Dedifferentiated amniotic fluid mesenchymal stem cell (primary cell): ENCODE data around the gene SLC50A1.

Experiments
- DNase-seq: peaks from one replicate; pipeline ENCODE4 v3.0.0-alpha.2; 2016; ENCODE audit errors: extremely low spot score

Gene SLC50A1

DNA sequence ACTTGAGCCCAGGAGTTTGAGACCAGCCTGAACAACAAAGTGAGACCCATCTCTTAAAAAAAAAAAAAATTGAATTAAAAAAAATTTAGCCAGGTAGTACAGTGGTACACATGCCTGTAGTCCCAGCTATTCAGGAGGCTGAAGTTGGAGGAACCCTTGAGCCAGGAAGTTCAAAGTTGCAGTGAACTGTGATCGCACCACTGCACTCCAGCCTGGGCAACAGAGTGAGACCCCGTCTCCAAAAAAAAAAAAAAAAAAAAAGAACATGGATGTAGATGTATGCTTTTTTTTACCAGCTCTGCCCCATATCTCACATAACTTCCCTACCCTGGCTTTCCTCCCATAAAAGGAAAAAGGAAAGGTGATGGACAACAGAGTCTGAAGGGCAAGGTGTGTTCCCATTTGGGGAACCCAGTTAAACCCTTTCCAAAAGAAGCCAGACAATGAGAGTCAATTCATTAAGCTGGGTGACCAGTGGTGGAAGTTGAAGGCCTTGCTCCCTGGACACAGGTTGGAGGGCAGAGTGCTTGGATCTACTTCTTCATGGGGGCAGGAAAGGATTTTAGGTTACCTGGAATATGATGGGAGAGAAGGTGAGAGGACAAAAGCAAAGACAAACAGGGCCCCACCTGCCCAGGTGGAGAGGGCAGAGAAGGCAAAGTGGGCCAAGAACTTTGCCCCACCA is 34.6 kb downstream of the SLC50A1 start:
- no peak for DNase-seq

DNA sequence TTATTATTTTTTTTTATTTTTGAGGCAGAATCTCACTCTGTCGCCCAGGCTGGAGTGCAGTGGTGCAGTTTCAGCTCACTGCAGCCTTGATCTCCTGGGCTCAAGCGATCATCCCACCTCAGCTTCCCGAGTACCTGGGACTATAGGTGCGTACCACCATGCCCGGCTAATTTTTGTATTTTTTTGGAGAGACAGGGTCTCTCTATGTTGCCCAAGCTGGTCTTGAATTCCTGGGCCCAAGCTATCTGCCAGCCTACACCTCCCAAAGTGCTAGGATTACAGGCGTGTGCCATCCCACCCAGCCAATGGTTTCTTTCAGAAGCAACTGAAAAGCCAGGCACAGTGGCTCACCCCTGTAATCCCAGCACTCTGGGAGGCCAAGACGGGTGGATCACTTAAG is 35.2 kb downstream of the SLC50A1 start:
- DNase-seq = no peak

- DNase-seq = no peak
Observed at GRCh38 chr1:155171836-155172731, 36.4 kb downstream of the SLC50A1 start.

DNA sequence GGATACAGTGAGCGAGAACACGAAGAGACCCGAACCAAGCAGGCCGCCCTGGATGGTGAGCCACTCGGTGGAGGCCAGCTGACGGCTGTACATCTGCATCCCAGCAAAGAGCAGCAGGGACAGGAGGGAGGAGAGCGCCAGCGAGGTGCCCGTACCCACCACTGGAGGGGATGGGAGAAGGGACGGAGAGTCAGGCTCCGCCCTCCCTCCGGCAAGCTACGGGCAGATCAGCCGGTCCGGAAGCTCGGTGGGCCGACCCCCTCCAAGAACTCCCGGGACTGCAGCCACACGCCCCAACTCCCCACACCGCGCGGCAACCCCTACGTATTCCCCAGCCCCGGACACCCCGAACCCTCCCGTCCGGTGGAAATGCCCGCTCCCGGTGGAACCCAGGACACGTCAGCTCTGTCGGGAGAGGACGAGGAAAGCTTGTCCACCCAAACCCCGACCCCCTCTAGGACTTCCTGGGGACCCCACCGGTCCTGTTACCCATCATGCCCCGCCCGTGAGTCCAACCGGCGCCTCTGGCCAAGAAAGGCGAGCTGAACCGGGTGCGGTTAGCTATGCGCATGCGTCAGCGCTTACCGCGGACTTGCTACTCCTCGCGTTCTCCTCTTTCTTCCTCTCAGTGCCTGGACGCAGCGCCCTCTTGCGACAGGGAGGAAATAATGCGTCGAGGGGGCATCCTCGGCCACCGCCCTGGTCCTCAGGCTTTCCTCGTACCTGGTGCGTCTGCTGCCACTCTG is 37.3 kb downstream of the SLC50A1 start, which contains the start of gene KRTCAP2:
Gene KRTCAP2, minus strand, starts transcription at position 573 of the 746 bp plus-strand sequence. Its CDS starts 80 bp downstream, at position 493.
- DNase-seq = peak; percentile 96

GRCh38 chr1:155173478-155174323 is 38.0 kb downstream of the SLC50A1 start, which contains the start of gene TRIM46:
TSS of gene TRIM46 (plus strand) at chr1:155173849. CDS start at chr1:155173967, 118 bp downstream.
- DNase-seq = peak; percentile 46

- DNase-seq = no peak
Observed at GRCh38 chr1:155174324-155175280, 39.0 kb downstream of the SLC50A1 start.

GRCh38 chr1:155175281-155175926 is 39.8 kb downstream of the SLC50A1 start:
- no peak for DNase-seq

DNA sequence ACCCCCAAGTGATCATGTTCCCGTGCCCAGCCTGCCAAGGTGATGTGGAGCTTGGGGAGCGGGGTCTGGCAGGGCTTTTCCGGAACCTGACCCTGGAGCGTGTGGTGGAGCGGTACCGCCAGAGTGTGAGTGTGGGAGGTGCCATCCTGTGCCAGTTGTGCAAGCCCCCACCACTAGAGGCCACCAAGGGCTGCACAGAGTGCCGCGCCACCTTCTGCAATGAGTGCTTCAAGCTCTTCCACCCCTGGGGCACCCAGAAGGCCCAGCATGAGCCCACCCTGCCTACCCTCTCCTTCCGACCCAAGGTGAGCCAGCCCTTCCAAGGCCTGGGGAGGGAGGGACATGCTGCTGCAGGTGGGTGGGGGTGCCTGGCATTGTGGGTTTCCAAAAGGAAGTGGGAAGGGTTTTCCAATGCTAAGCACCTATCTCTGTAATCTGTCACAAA is 40.3 kb downstream of the SLC50A1 start:
- DNase-seq = no peak

DNA sequence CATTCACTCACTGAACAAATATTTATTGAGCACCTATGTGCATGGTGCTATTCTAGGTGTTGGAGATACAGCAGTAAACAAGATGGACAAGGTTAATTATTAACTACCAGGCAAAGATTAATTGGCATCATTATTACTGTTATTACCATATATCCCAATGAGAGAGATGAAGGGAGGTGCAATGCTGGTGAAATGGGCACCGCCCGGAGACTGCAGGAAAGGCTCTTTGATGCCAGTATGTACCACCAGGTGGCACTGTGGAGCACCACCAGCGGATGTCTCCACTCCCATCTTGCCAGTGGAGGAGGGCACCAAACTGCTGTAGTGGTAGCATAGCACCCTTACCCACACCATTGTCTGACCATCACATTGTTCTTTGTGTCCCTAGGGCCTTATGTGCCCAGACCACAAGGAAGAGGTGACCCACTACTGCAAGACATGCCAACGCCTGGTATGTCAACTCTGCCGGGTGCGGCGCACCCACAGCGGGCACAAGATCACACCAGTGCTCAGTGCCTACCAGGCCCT is 41.0 kb downstream of the SLC50A1 start:
- peak; percentile 74 for DNase-seq

DNA sequence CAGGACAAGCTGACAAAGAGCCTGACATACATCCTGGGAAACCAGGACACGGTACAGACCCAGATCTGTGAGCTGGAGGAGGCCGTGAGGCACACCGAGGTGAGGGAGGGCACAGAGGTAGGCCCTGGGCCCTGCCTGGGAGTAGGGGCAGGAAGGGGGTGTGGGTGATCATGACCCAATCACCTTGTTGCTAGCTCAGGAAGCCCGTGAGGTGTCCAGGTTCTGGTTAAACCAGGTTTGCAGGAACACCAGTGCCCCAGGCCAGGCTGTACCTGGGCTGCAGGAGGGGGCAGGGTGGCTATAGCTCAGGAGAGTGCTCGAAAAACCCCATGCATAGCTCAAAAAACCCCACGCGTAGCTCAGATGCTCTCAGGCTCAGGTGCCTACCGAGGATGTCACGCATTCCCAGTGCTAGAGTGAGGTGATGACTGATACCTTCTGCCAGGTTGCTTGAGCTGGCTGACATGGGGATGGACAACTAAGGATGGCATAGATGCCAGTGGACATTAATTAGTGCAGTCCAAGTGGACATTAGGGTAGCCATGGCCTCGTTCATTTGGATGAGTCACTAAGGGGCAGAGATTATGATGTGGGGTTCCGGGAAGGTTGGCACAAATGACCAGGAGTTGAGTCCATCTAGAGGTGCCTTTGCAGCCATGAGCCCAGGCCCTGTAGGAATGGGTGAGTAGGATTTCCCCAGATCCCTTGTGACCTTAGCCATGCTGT is 41.7 kb downstream of the SLC50A1 start:
- no peak for DNase-seq

GRCh38 chr1:155177918-155178281 is 42.2 kb downstream of the SLC50A1 start:
- DNase-seq = no peak

DNA sequence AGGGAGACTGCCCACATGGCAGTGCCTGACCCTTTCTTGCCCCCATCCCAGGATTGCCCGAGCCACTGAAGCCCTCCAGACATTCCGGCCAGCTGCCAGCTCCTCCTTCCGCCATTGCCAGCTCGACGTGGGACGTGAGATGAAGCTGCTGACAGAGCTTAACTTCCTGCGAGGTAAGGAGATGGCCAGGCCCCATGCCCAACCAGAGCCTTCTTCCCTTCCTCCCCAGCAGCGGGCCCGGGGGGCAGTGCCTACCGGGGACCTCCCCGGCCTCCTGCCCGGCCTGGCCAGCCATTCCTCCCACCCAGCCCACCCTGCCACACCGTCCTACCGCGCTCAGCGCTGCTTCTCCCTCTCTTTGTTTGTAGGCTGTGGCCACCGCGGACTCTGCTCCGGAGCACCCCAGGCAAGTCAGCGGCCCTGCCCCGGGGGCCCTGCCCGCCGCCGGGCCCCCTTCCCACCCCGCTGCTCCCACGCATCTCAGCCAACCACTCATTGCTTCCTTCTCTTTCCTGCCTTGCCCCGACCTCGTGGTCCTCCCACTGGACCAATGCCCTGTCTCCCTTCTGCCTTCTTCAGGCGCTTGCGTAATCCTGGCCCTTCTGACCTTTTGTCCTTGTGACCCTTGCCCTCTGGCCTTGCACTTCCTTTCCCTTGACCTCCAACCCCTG is 42.9 kb downstream of the SLC50A1 start:
- DNase-seq = no peak

DNA sequence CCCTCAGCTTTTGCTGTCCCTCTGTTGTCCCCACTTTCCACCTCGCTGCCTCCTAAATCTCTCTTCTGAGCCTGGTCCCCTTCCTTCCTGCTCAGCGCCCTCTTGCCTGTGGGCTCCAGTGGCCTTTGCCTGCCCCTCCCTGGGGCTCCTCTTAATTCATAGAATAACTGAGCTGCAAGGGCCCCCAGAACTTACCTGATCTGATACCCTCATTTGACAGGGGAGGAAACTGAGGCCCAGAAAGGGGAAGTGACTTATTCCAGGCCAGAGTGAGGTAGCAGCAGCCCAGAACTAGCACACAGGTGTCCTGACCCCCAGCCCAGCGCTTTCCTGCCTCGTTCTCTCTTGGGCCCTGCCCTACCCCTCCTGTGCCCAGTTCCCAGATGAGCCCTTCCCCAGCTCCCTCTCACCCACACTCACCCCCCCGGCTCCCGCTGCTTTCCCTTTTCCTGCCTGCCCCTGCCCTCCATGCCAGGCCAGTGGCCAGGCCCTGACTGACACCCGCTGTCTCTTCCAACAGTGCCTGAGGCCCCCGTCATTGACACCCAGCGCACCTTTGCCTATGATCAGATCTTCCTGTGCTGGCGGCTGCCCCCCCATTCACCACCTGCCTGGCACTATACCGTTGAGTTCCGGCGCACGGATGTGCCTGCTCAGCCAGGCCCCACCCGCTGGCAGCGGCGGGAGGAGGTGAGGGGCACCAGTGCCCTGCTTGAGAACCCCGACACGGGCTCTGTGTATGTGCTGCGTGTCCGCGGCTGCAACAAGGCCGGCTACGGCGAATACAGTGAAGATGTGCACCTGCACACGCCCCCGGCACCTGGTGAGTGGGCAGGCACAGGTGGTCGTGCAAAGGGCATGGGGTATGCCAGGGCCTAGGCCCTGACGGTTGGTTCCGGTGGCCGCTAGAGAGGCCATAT is 43.7 kb downstream of the SLC50A1 start:
- no peak for DNase-seq

GRCh38 chr1:155181371-155182051 is 45.9 kb downstream of the SLC50A1 start:
- no peak for DNase-seq

- DNase-seq = no peak
Observed at GRCh38 chr1:155182052-155182550, 46.4 kb downstream of the SLC50A1 start.

- no peak for DNase-seq
Observed at GRCh38 chr1:155183775-155184221, 48.1 kb downstream of the SLC50A1 start.
